Smooth muscle cell (in vitro differentiated cells): ENCODE data around the gene PRR12. TPM values are rescaled to one million over a fixed set of nuclear protein-coding genes. Genes with fewer than 3 reads are reported as not detected.

ENCODE experiments used
- DNase-seq: peaks from one replicate; lab custom pipeline; 2025; ENCODE audit not compliant: unreplicated experiment; lab: John Stamatoyannopoulos, UW
- H2AFZ ChIP-seq: fragments of 200-600 bp; sonication (generic); 2 replicates; pipeline ENCODE4 v1.6.0; 2016; ENCODE audit warnings: antibody characterized with exemption, low read depth, mild to moderate bottlenecking
- H3F3A ChIP-seq: fragments of 200-600 bp; sonication (generic); 2 replicates; pipeline ENCODE4 v1.6.0; 2017; ENCODE audit warnings: antibody characterized with exemption, low read depth
- H3K27ac ChIP-seq: fragments of 200-600 bp; sonication (generic); 2 replicates; pipeline ENCODE4 v1.5.1; 2016; ENCODE audit warnings: low read depth, mild to moderate bottlenecking
- H3K27me3 ChIP-seq: fragments of 200-600 bp; sonication (generic); 2 replicates; pipeline ENCODE4 v1.6.1; 2016; ENCODE audit warnings: low read depth, mild to moderate bottlenecking
- H3K36me3 ChIP-seq: fragments of 200-600 bp; sonication (generic); 2 replicates; pipeline ENCODE4 v1.5.1; 2016; ENCODE audit warnings: low read depth
- H3K4me1 ChIP-seq: fragments of 200-600 bp; sonication (generic); 2 replicates; pipeline ENCODE4 v1.5.1; 2016; ENCODE audit warnings: low read depth
- H3K4me2 ChIP-seq: fragments of 200-600 bp; sonication (generic); 2 replicates; pipeline ENCODE4 v1.6.0; 2016; ENCODE audit warnings: mild to moderate bottlenecking
- H3K4me3 ChIP-seq: fragments of 200-600 bp; sonication (generic); 2 replicates; pipeline ENCODE4 v1.5.1; 2016; ENCODE audit warnings: mild to moderate bottlenecking
- H3K79me2 ChIP-seq: fragments of 200-600 bp; sonication (generic); 2 replicates; pipeline ENCODE4 v1.6.0; 2016; ENCODE audit warnings: low read depth, mild to moderate bottlenecking
- H3K9ac ChIP-seq: fragments of 200-600 bp; sonication (generic); 2 replicates; pipeline ENCODE4 v1.6.0; 2016; ENCODE audit warnings: low read depth
- H3K9me3 ChIP-seq: fragments of 200-600 bp; sonication (generic); replicated peaks from 2 replicates; pipeline ENCODE4 v1.5.1; 2016; ENCODE audit warnings: low read depth
- H4K20me1 ChIP-seq: fragments of 200-600 bp; sonication (generic); 2 replicates; pipeline ENCODE4 v1.6.0; 2016; ENCODE audit warnings: low read depth
- CTCF ChIP-seq: fragments of 200-600 bp; sonication (generic); IDR thresholded peaks from 2 replicates; pipeline ENCODE4 v1.5.1; 2017; ENCODE audit warnings: borderline replicate concordance, mild to moderate bottlenecking, antibody characterized with exemption; ENCODE audit not compliant: insufficient read depth, poor library complexity, severe bottlenecking
- WGBS: methylation state at CpG from one replicate; pipeline ENCODE4 v1.1.7; 2016; ENCODE audit warnings: low lambda C conversion rate; 5-methylcytosine and 5-hydroxymethylcytosine counted together
- polyA plus RNA-seq: library from polyadenylated mRNA; unstranded; fragments of >200 nt; fragmentation: Nextera tagmentation; extraction: Ambion mirVana; gene quantifications from 2 replicates; pipeline ENCODE4 v1.2.1, GENCODE V29; 2016
- total RNA-seq: library from RNA; depleted of rRNA; stranded (reverse); fragments of >200 nt; gene quantifications from 2 replicates; pipeline ENCODE4 v1.2.3, GENCODE V29; 2014

Gene PRR12
- total and polyA plus RNA-seq, 2 experiments from 2014 or later: 1.7 to 4.5 TPM

GRCh38 chr19:49543032-49543431, 48.0 kb upstream of the PRR12 start:
- H3K4me2 ChIP-seq: no peak overlapping the region
- no peak for DNase-seq
- H3K27ac ChIP-seq: no peak overlapping the region
- H2AFZ ChIP-seq: no peak overlapping the region
- no peaks in the 10 kb centered on the region for H3K4me1 ChIP-seq
- H3K79me2 ChIP-seq: no peaks in the 10 kb centered on the region
- H3F3A ChIP-seq: no peaks in the 10 kb centered on the region
- H3K9ac ChIP-seq: no peak overlapping the region
- 97% methylated on average over 11 of the region's 14 CpGs for WGBS
- no peak overlapping the region for H3K4me3 ChIP-seq
- H3K9me3 ChIP-seq: no peaks in the 10 kb centered on the region
- no peaks in the 10 kb centered on the region for H3K36me3 ChIP-seq
- no peak for TF ChIP-seq CTCF
- peaks cover 37% of the 10 kb centered on the region for H4K20me1 ChIP-seq
- H3K27me3 ChIP-seq: no peaks in the 10 kb centered on the region

- WGBS: 90% methylated on average over 5 of the region's 5 CpGs
Observed at GRCh38 chr19:49544154-49544553, 46.8 kb upstream of the PRR12 start.

DNA sequence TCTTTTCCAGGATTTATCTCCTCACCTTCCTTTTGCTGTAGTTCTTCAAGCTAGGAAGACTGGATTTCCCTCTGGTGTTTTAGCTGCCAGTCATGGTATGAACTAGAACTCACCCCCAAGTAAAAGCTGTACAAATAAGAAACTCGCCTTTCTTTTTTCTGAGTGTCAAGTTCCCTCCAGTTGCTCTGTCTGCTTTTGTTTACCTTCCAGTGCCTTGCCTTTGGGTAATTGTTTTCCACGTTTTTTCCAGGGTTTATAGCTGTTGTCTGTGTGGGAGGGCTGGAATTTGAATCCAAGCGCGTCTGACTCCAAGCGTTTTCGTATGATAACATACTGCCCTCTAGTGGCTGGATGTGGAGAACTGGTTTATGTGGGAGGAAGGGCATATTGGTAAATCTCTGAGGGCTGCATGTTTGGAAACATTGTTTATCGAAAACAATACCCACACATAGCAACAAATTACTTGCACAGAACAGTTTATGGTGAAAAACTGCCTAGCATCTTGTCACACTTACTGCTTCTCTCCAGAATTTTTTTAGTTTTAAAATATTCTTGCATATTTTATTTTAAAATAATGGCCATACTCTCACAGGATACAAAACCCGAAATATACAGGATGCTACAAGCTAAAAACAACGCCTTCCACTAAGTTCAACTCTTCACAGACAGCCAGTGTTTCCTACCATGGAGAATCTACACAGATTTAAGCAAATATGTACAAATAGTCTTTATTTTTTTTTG, 44.0 kb upstream of the PRR12 start:
- Histone ChIP-seq H3K79me2 (no peaks in the 10 kb centered on the region), H3K4me1 (no peaks in the 10 kb centered on the region), H3K27me3 (no peaks in the 10 kb centered on the region), H4K20me1 (peaks cover 12% of the 10 kb centered on the region), H3K9me3 (no peaks in the 10 kb centered on the region), H3K27ac (peak overlapping the region; percentile 7), H2AFZ (no peak overlapping the region), H3K36me3 (no peaks in the 10 kb centered on the region), H3K4me3 (no peak overlapping the region), H3F3A (no peaks in the 10 kb centered on the region), H3K4me2 (no peak overlapping the region), H3K9ac (no peak overlapping the region)
- 22% methylated on average over 9 of the region's 9 CpGs for WGBS
- TF ChIP-seq CTCF: peak; percentile 91
- DNase-seq: peak; percentile 12

More at GRCh38 chr19:49544154-49544553, 46.8 kb upstream of the PRR12 start:
- Histone ChIP-seq H3K4me2 (no peak overlapping the region), H3K79me2 (no peaks in the 10 kb centered on the region), H3F3A (no peaks in the 10 kb centered on the region), H3K36me3 (no peaks in the 10 kb centered on the region), H2AFZ (no peak overlapping the region), H3K9ac (no peak overlapping the region), H3K4me3 (no peak overlapping the region), H3K4me1 (no peaks in the 10 kb centered on the region), H3K27ac (no peak overlapping the region), H3K27me3 (no peaks in the 10 kb centered on the region), H3K9me3 (no peaks in the 10 kb centered on the region), H4K20me1 (peaks cover 35% of the 10 kb centered on the region)
- no peak for DNase-seq
- no peak for TF ChIP-seq CTCF

DNA sequence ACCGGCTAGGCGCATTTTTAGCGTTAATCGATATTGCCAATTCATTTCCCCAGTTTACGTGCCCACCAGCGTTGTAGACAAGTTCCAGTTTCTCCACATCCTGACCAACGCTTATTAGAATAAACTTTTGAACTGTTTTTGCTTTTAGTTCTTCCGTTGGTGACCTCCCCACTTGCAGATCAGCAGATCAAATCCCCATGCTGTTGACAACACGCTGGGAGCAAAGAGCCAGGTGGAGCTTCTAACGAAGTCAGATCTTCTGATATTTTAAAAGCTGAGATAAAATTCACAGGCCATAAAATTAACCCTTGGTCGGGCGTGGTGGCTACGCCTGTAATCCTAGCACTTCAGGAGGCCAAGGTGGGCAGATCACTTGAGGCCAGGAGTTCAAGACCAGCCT, 41.9 kb upstream of the PRR12 start:
- H3K4me1 ChIP-seq: no peaks in the 10 kb centered on the region
- H3K36me3 ChIP-seq: no peaks in the 10 kb centered on the region
- no peak overlapping the region for H3K27ac ChIP-seq
- H2AFZ ChIP-seq: no peak overlapping the region
- H3K4me3 ChIP-seq: no peak overlapping the region
- WGBS: 90% methylated on average over 13 of the region's 13 CpGs
- no peak for DNase-seq
- H4K20me1 ChIP-seq: peaks cover 14% of the 10 kb centered on the region
- no peaks in the 10 kb centered on the region for H3K79me2 ChIP-seq
- H3K9me3 ChIP-seq: no peaks in the 10 kb centered on the region
- H3F3A ChIP-seq: peaks cover 6% of the 10 kb centered on the region
- no peak for TF ChIP-seq CTCF
- no peak overlapping the region for H3K9ac ChIP-seq
- no peak overlapping the region for H3K4me2 ChIP-seq
- H3K27me3 ChIP-seq: no peaks in the 10 kb centered on the region
